Calu3 (cell line): ENCODE measurements around the gene IKZF3. TPM values are rescaled to one million over a fixed set of nuclear protein-coding genes. Genes with fewer than 3 reads are reported as not detected.

Experiments
- BruUV-seq: library from RNA; stranded (reverse); fragments of 400-500 nt; replicated peaks from 2 replicates; lab custom pipeline; 2021; lab: Mats Ljungman, UMichigan
- CTCF ChIA-PET: fragments of 300-600 bp; sonication (Branson Sonifier 250); formaldehyde crosslinking; loops from one replicate; lab custom pipeline; 2022; ENCODE audit warnings: antibody characterized with exemption; lab: Charles Lee
- DNase-seq: peaks from one replicate; pipeline ENCODE4 v3.0.0; 2022
- H3K27ac Mint-ChIP-seq: one replicate; pipeline ENCODE4 v1.8.0; 2022; ENCODE audit warnings: mixed read lengths; ENCODE audit not compliant: unreplicated experiment
- H3K27me3 Mint-ChIP-seq: one replicate; pipeline ENCODE4 v1.8.0; 2022; ENCODE audit warnings: mixed read lengths; ENCODE audit not compliant: unreplicated experiment
- H3K36me3 Mint-ChIP-seq: one replicate; pipeline ENCODE4 v1.8.0; 2022; ENCODE audit warnings: mild to moderate bottlenecking, moderate library complexity, mixed read lengths; ENCODE audit not compliant: insufficient read depth, unreplicated experiment
- H3K4me1 Mint-ChIP-seq: one replicate; pipeline ENCODE4 v1.8.0; 2022; ENCODE audit warnings: mild to moderate bottlenecking, low read depth, mixed read lengths; ENCODE audit not compliant: unreplicated experiment
- H3K4me3 Mint-ChIP-seq: one replicate; pipeline ENCODE4 v1.8.0; 2022; ENCODE audit warnings: mild to moderate bottlenecking, low read depth, moderate library complexity, mixed read lengths; ENCODE audit not compliant: unreplicated experiment
- H3K9me3 Mint-ChIP-seq: one replicate; pipeline ENCODE4 v1.8.0; 2022; ENCODE audit warnings: low read depth, mixed read lengths; ENCODE audit not compliant: unreplicated experiment
- CTCF ChIP-seq: fragments of 200-600 bp; IDR thresholded peaks from one replicate; pipeline ENCODE4 v1.8.0; 2022; ENCODE audit warnings: antibody characterized with exemption; ENCODE audit not compliant: unreplicated experiment
- intact Hi-C: fragments of 100-400 bp; cut with micrococcal nuclease; formaldehyde crosslinking; loops from one replicate; pipeline ENCODE4 v1.10.0; 2022; ENCODE audit not compliant: unreplicated experiment
- total RNA-seq: library from RNA; stranded (reverse); gene quantifications from 2 replicates; pipeline ENCODE4 v1.2.3, GENCODE V29; 2022

IKZF3 gene
- total RNA-seq, 1 experiment from 2014 or later: 30.9 TPM

- no peak for TF ChIP-seq CTCF
- intact Hi-C loops: loop anchor here (10.0 kb wide), 1 partner anchor 523 kb away; the partner anchor contains the start of gene CDC6
- CTCF ChIA-PET: interaction anchor here (0.6 to 161.2 kb wide), 36 partner anchors 30 to 705 kb away, joined by 3 to 42089 read pairs (median 8); partner anchors contain the start of genes ERBB2, GRB7, GSDMA and GSDMB
- Mint-ChIP-seq H3K27me3 (peaks cover 33% of the 10 kb centered on the region), H3K9me3 (peaks cover 10% of the 10 kb centered on the region), H3K4me1 (peaks cover under 1% of the 10 kb centered on the region), H3K36me3 (no peaks in the 10 kb centered on the region), H3K27ac (no peak overlapping the region), H3K4me3 (no peak overlapping the region)
- DNase-seq: no peak
- no TSS peak for BruUV-seq
Measured at GRCh38 chr17:39761861-39762496, 102.1 kb downstream of the IKZF3 start.

- CTCF ChIA-PET: interaction anchor here (0.6 to 161.2 kb wide), 41 partner anchors 32 to 935 kb away, joined by 3 to 42089 read pairs (median 16); partner anchors contain the start of genes ERBB2, GRB7, GSDMA and IKZF3
- DNase-seq: no peak
- Mint-ChIP-seq H3K4me1 (peaks cover 16% of the 10 kb centered on the region), H3K27ac (no peak overlapping the region), H3K36me3 (peaks cover 23% of the 10 kb centered on the region), H3K27me3 (peaks cover 37% of the 10 kb centered on the region), H3K9me3 (no peaks in the 10 kb centered on the region), H3K4me3 (no peak overlapping the region)
- TF ChIP-seq CTCF: no peak
- intact Hi-C loops: no loop called here
- no TSS peak for BruUV-seq
Measured at GRCh38 chr17:39759204-39759603, 104.9 kb downstream of the IKZF3 start.

GRCh38 chr17:39757931-39758873, 105.9 kb downstream of the IKZF3 start:
- Mint-ChIP-seq H3K9me3 (no peaks in the 10 kb centered on the region), H3K27ac (no peak overlapping the region), H3K36me3 (peaks cover 33% of the 10 kb centered on the region), H3K4me3 (no peak overlapping the region), H3K4me1 (peaks cover 21% of the 10 kb centered on the region), H3K27me3 (peaks cover 37% of the 10 kb centered on the region)
- BruUV-seq: no TSS peak
- intact Hi-C loops: no loop called here
- no peak for TF ChIP-seq CTCF
- CTCF ChIA-PET: interaction anchor here (0.5 to 161.2 kb wide), 40 partner anchors 31 to 936 kb away, joined by 3 to 42089 read pairs (median 18); partner anchors contain the start of genes ERBB2, GRB7, GSDMA and GSDMB
- no peak for DNase-seq

GRCh38 chr17:39757176-39757662, 106.9 kb downstream of the IKZF3 start:
- Mint-ChIP-seq H3K4me3 (no peak overlapping the region), H3K4me1 (peaks cover 31% of the 10 kb centered on the region), H3K36me3 (peaks cover 43% of the 10 kb centered on the region), H3K27me3 (peaks cover 37% of the 10 kb centered on the region), H3K9me3 (no peaks in the 10 kb centered on the region), H3K27ac (no peak overlapping the region)
- no peak for TF ChIP-seq CTCF
- intact Hi-C loops: no loop called here
- no TSS peak for BruUV-seq
- CTCF ChIA-PET: interaction anchor here (0.6 to 161.2 kb wide), 28 partner anchors 30 to 474 kb away, joined by 3 to 42089 read pairs (median 78); partner anchors contain the start of genes ERBB2, GRB7, GSDMA and IKZF3
- no peak for DNase-seq
